OCI-LY3 (cell line): ENCODE measurements around the gene XPNPEP2.

Experiments
- H2AFZ ChIP-seq: fragments of 200-600, 300-600 bp; shearing (Covaris generic); 2 replicates; pipeline ENCODE4 v1.6.0; 2014; ENCODE audit warnings: antibody characterized with exemption, low read depth, low read length
- H3K27ac ChIP-seq: fragments of 200-600, 300-600 bp; sonication (generic); 2 replicates; pipeline ENCODE4 v1.5.1; 2014; ENCODE audit warnings: mild to moderate bottlenecking, low read length, moderate library complexity, mixed read lengths
- H3K27me3 ChIP-seq: fragments of 200-600, 300-600 bp; sonication (generic); 2 replicates; pipeline ENCODE4 v1.6.1; 2014; ENCODE audit warnings: low read depth, low read length, mixed read lengths
- H3K36me3 ChIP-seq: fragments of 200-600, 300-600 bp; sonication (generic); replicated peaks from 2 replicates; pipeline ENCODE3; 2014; ENCODE audit warnings: low read depth, low read length, mixed read lengths
- H3K4me1 ChIP-seq: fragments of 300-600, 200-600 bp; sonication (generic); 2 replicates; pipeline ENCODE4 v1.6.1; 2014; ENCODE audit warnings: low read length, mixed read lengths
- H3K4me2 ChIP-seq: fragments of 200-600, 300-600 bp; sonication (generic); 2 replicates; pipeline ENCODE4 v1.6.1; 2014; ENCODE audit warnings: low read length, mixed read lengths
- H3K4me3 ChIP-seq: fragments of 300-600, 200-600 bp; sonication (generic); 2 replicates; pipeline ENCODE4 v1.5.1; 2014; ENCODE audit warnings: antibody characterized with exemption, mild to moderate bottlenecking, low read length, moderate library complexity
- H3K79me2 ChIP-seq: fragments of 300-600, 200-600 bp; shearing (Covaris generic); 2 replicates; pipeline ENCODE4 v1.6.1; 2014; ENCODE audit warnings: mild to moderate bottlenecking, low read length, mixed read lengths
- H3K9ac ChIP-seq: fragments of 300-600, 200-600 bp; shearing (Covaris generic); 2 replicates; pipeline ENCODE4 v1.6.0; 2014; ENCODE audit warnings: mild to moderate bottlenecking, low read length, moderate library complexity
- H3K9me3 ChIP-seq: fragments of 200-600, 300-600 bp; shearing (Covaris generic); 2 replicates; pipeline ENCODE4 v1.6.1; 2014; ENCODE audit warnings: low read length, mixed read lengths; ENCODE audit not compliant: insufficient read depth
- H4K20me1 ChIP-seq: fragments of 200-600, 300-600 bp; sonication (generic); 2 replicates; pipeline ENCODE4 v1.6.1; 2016; ENCODE audit warnings: low read length, mixed read lengths; ENCODE audit not compliant: insufficient read depth
- CTCF ChIP-seq: fragments of 200-600, 300-600 bp; sonication (generic); IDR thresholded peaks from 2 replicates; pipeline ENCODE4 v1.5.1; 2014; ENCODE audit warnings: antibody characterized with exemption, low read length, low read depth
- EZH2phosphoT487 ChIP-seq: fragments of 200-600 bp; shearing (Covaris generic); IDR thresholded peaks from 2 replicates; pipeline ENCODE4 v1.6.1; 2018; ENCODE audit warnings: antibody characterized with exemption, mixed run types, low read depth

Gene XPNPEP2

GRCh38 chrX:129743821-129744220 is 5.0 kb downstream of the XPNPEP2 start:
- Histone ChIP-seq H4K20me1 (no peaks in the 10 kb centered on the region), H3K27ac (no peak overlapping the region), H3K36me3 (no peaks in the 10 kb centered on the region), H3K4me3 (no peak overlapping the region), H3K79me2 (no peaks in the 10 kb centered on the region), H3K4me1 (no peaks in the 10 kb centered on the region), H3K27me3 (no peaks in the 10 kb centered on the region), H3K9ac (no peak overlapping the region), H2AFZ (no peak overlapping the region), H3K4me2 (no peak overlapping the region), H3K9me3 (no peaks in the 10 kb centered on the region)
- TF ChIP-seq CTCF (no peak), EZH2phosphoT487 (no peak)

- Histone ChIP-seq H3K36me3 (no peaks in the 10 kb centered on the region), H3K4me1 (no peaks in the 10 kb centered on the region), H3K9ac (no peak overlapping the region), H3K9me3 (no peaks in the 10 kb centered on the region), H2AFZ (no peak overlapping the region), H3K27me3 (no peaks in the 10 kb centered on the region), H3K4me2 (no peak overlapping the region), H4K20me1 (no peaks in the 10 kb centered on the region), H3K4me3 (no peak overlapping the region), H3K27ac (no peak overlapping the region), H3K79me2 (no peaks in the 10 kb centered on the region)
- TF ChIP-seq EZH2phosphoT487 (no peak), CTCF (no peak)
Observed at GRCh38 chrX:129744861-129745321, 6.1 kb downstream of the XPNPEP2 start.

- TF ChIP-seq EZH2phosphoT487 (no peak), CTCF (no peak)
- no peaks in the 10 kb centered on the region for H4K20me1 ChIP-seq
- H3K4me3 ChIP-seq = no peak overlapping the region
- H3K27me3 ChIP-seq = no peaks in the 10 kb centered on the region
- no peak overlapping the region for H2AFZ ChIP-seq
- H3K4me1 ChIP-seq = no peaks in the 10 kb centered on the region
- H3K9ac ChIP-seq = no peak overlapping the region
- H3K4me2 ChIP-seq = no peak overlapping the region
- no peak overlapping the region for H3K27ac ChIP-seq
- H3K79me2 ChIP-seq = no peaks in the 10 kb centered on the region
- H3K36me3 ChIP-seq = no peaks in the 10 kb centered on the region
- H3K9me3 ChIP-seq = no peaks in the 10 kb centered on the region
Observed at GRCh38 chrX:129746557-129747470, 8.0 kb downstream of the XPNPEP2 start.

GRCh38 chrX:129747533-129747932 is 8.8 kb downstream of the XPNPEP2 start:
- Histone ChIP-seq H3K4me2 (no peak overlapping the region), H4K20me1 (no peaks in the 10 kb centered on the region), H3K4me3 (no peak overlapping the region), H2AFZ (no peak overlapping the region), H3K4me1 (no peaks in the 10 kb centered on the region), H3K79me2 (no peaks in the 10 kb centered on the region), H3K27ac (no peak overlapping the region), H3K36me3 (no peaks in the 10 kb centered on the region), H3K9me3 (no peaks in the 10 kb centered on the region), H3K27me3 (no peaks in the 10 kb centered on the region), H3K9ac (no peak overlapping the region)
- no peak for TF ChIP-seq CTCF
- TF ChIP-seq EZH2phosphoT487 = no peak
